Thoracic aorta (tissue), 2 donors: Measurements from ENCODE around the gene MYO3B. TPM values are rescaled to one million over a fixed set of nuclear protein-coding genes. Genes with fewer than 3 reads are reported as not detected.

Experiments used
- ATAC-seq: fragments of 150-250 bp; one replicate; pipeline ENCODE4 v1.8.0; 2017; ENCODE audit warnings: low read depth; ENCODE audit not compliant: insufficient number of reproducible peaks, low FRiP score
- DNase-seq: peaks from one replicate; pipeline ENCODE4 v3.0.0-alpha.2; 2020; ENCODE audit warnings: low spot score
- H3K27ac ChIP-seq, 2 donors: fragments of 200-600 bp; sonication (generic); 1 replicate in 1 of 2; 2 replicates in 1 of 2; pipeline ENCODE4 v1.5.1; 2016; ENCODE audit warnings: mild to moderate bottlenecking in 2 of 2, moderate library complexity in 2 of 2
- H3K27me3 ChIP-seq: fragments of 200-600 bp; sonication (generic); replicated peaks from 2 replicates; pipeline ENCODE4 v1.6.0; 2016; ENCODE audit warnings: mild to moderate bottlenecking; ENCODE audit not compliant: insufficient read depth
- H3K36me3 ChIP-seq: fragments of 200-600 bp; sonication (generic); one replicate; pipeline ENCODE4 v1.5.1; 2016
- H3K4me1 ChIP-seq, 2 donors: fragments of 200-600 bp; sonication (generic); 1 replicate in 1 of 2; 2 replicates in 1 of 2; pipeline versions ENCODE4 v1.5.1 to v1.6.0; 2016; ENCODE audit warnings: low read depth in 2 of 2, mild to moderate bottlenecking in 1 of 2; ENCODE audit not compliant: control insufficient read depth in 1 of 2
- H3K4me3 ChIP-seq: fragments of 200-600 bp; sonication (generic); 2 replicates; pipeline ENCODE4 v1.5.1; 2016; ENCODE audit warnings: mild to moderate bottlenecking
- H3K9me3 ChIP-seq: fragments of 200-600 bp; sonication (generic); 2 replicates; pipeline ENCODE4 v1.5.1; 2016
- total RNA-seq, 2 donors: library from RNA; depleted of rRNA; stranded (reverse); fragments of >200 nt; gene quantifications; one replicate each; pipeline versions ENCODE4 v1.1.0 to v1.2.3, GENCODE V29; 2016
- TF ChIP-seq, protein P1 (sequence below): fragments of 200-600 bp; sonication (generic); IDR thresholded peaks from one replicate; pipeline ENCODE4 v1.5.1; 2019; ENCODE audit warnings: antibody characterized with exemption

MYO3B gene
- not detected for total RNA-seq

DNA sequence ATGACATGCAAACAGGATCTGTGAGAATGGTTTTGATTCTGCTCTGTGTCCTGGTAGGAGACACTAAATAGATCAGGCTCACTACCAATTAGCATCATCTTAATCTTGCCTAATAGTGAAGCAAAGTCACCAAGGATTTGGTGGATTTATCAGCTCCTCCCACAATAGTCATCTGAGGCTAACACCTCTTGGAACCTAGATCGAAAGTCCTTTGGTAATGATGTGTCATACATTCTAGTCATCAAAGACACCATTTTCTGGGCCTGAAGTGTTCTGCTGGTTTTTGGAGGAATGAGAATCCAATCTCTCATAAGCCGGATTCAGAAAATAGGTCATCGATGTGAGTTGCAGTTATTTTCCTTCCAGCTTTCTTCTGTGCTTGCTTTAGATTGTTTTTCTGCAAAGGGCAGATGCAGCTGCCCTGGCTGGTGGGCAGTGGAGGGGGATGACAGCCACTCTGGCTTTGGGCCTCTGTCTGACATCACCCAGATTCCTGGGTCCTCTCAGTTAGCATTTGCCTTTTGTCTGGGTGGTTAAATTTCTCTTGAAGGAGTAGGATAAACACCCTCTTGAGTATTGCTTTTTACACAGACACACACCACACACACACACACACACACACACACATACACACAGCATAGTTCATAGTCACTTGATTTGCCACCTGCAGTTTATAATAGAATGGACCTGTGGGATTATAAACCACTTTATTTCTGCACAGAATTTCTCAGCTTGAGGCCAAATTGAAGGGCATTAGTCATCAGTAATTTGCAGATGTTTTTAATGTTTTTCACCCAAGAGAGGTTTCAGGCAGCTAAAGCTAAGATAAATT, at the start of gene MYO3B:
Gene MYO3B, plus strand, starts transcription at position 198 of the 832 bp plus-strand sequence. Its CDS starts 141 bp downstream, at position 339.
- TF ChIP-seq, protein P1, sequence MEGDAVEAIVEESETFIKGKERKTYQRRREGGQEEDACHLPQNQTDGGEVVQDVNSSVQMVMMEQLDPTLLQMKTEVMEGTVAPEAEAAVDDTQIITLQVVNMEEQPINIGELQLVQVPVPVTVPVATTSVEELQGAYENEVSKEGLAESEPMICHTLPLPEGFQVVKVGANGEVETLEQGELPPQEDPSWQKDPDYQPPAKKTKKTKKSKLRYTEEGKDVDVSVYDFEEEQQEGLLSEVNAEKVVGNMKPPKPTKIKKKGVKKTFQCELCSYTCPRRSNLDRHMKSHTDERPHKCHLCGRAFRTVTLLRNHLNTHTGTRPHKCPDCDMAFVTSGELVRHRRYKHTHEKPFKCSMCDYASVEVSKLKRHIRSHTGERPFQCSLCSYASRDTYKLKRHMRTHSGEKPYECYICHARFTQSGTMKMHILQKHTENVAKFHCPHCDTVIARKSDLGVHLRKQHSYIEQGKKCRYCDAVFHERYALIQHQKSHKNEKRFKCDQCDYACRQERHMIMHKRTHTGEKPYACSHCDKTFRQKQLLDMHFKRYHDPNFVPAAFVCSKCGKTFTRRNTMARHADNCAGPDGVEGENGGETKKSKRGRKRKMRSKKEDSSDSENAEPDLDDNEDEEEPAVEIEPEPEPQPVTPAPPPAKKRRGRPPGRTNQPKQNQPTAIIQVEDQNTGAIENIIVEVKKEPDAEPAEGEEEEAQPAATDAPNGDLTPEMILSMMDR, result no peak
- Histone ChIP-seq H3K36me3 (no peaks in the 10 kb centered on the region), H3K9me3 (no peaks in the 10 kb centered on the region), H3K4me1 (no peaks in the 10 kb centered on the region), H3K4me3 (no peak within 1 kb of the TSS), H3K27me3 (no peaks in the 10 kb centered on the region), H3K27ac (no peak within 1 kb of the TSS)
- ATAC-seq (no peak), DNase-seq (no peak)

DNA sequence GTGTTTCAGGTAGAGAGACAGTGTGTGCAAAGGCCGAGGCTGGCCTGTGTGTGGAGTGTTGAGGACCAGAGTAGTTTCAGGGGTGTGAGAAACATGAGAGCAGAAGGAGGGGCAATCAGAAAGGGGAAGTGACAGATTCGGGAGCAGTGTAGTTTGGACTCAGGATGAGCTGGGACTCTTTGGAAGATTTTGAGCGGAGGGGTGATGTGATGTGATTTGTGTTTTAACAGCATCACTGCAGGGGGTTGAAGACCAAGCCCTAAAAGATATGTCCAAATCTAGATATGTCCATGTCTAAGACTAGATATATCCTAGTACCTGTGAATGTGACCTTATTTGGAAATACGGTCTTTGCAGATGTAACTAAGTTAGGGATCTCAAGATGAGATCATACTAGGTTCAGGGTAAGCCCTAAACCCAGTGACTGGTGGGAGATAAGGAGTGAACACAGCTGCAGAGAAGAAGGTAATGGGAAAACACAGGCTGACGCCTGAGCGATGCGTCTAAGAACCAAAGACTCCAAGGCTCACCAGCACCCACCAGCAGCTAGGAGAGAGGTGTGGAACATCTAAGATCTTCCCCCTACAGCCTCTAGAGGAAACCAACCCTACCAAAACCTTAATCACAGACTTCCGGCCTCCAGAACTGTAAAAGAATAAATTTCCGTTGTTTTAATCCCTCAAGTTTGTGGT, 38.5 kb upstream of the MYO3B start:
- Histone ChIP-seq H3K27me3 (no peaks in the 10 kb centered on the region), H3K4me3 (no peak overlapping the region), H3K4me1 (no peaks in the 10 kb centered on the region), H3K27ac (no peak overlapping the region), H3K36me3 (no peaks in the 10 kb centered on the region), H3K9me3 (no peaks in the 10 kb centered on the region)
- no peak for DNase-seq
- TF ChIP-seq, protein P1, result no peak
- ATAC-seq, result no peak

DNA sequence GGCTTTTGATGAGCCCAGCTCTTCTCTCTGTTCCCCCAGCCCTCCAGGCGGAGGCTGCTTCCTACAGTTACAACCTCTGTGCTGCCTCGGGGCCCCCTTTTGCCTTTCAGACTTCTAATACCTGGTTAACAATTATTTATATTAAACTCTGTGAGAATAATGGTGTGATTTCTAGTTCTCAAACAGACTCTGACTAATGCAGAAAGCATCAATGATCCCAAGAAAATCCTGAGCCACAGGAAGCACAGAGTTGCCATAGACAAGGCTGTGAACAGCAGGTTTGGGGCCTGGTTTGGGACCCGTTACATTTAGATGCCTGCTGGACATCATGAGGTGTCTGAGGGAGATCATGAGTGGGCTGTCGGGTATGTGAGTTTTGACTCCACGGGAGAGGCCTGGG, 37.4 kb upstream of the MYO3B start:
- TF ChIP-seq, protein P1, result no peak
- no peak overlapping the region for H3K27ac ChIP-seq
- no peak overlapping the region for H3K4me3 ChIP-seq
- H3K36me3 ChIP-seq, result no peaks in the 10 kb centered on the region
- H3K4me1 ChIP-seq, result no peaks in the 10 kb centered on the region
- H3K27me3 ChIP-seq, result no peaks in the 10 kb centered on the region
- no peaks in the 10 kb centered on the region for H3K9me3 ChIP-seq
- ATAC-seq (no peak), DNase-seq (no peak)

DNA sequence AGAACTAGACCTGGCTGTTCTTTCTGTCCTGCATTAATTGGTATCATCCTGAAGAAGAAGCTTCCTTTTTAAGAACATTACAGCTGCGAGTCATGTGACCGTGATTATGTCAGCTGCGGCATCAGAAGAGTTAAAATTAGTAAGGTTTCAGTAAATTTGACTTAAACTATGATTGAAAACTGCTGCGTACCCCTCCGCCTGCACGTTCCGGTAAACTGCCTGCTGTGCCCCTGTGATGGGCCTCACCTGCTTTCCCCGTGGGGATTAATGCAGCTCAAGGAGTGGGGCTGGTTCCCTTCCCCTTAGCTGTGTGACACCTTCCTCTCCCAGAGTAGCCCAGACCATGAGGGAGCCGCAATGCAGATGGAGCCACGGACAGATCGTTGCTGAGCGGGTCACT, 36.1 kb upstream of the MYO3B start:
- ATAC-seq, result no peak
- DNase-seq, result no peak

GRCh38 chr2:170142502-170142901, 35.4 kb upstream of the MYO3B start:
- Histone ChIP-seq H3K27me3 (no peaks in the 10 kb centered on the region), H3K27ac (no peak overlapping the region), H3K36me3 (no peaks in the 10 kb centered on the region), H3K9me3 (no peaks in the 10 kb centered on the region), H3K4me3 (no peak overlapping the region), H3K4me1 (no peaks in the 10 kb centered on the region)
- ATAC-seq (no peak), DNase-seq (no peak)
- TF ChIP-seq, protein P1, result no peak

More for the DNA sequence above, 36.1 kb upstream of the MYO3B start:
- TF ChIP-seq, protein P1, result no peak
- Histone ChIP-seq H3K36me3 (no peaks in the 10 kb centered on the region), H3K4me1 (no peaks in the 10 kb centered on the region), H3K9me3 (no peaks in the 10 kb centered on the region), H3K27me3 (no peaks in the 10 kb centered on the region), H3K27ac (no peak overlapping the region), H3K4me3 (no peak overlapping the region)
